ENCODE measurements around the gene UCHL1. TPM values are rescaled to one million over a fixed set of nuclear protein-coding genes. Genes with fewer than 3 reads are reported as not detected.
"Not testable (repeated sequence)": the region's sequence is repeated elsewhere in the genome, so short reads cannot be mapped to it uniquely, and the experiment has no call there.

Gene UCHL1
- total RNA-seq, 1 experiment from 2014 or later, result 0.54 TPM

- no peaks in the 10 kb centered on the region for H3K27me3 ChIP-seq (ENCODE audit: insufficient read depth, low read length)
- CTCF ChIA-PET, result no interaction called here
- H3K36me3 ChIP-seq (ENCODE audit: control insufficient read depth in 1 of 2, insufficient read depth in 2 of 2, low read length in 2 of 2), result no peaks in the 10 kb centered on the region
- no peak for DNase-seq (ENCODE audit: low read depth, low spot score)
- intact Hi-C loops (cut with micrococcal nuclease), result no loop called here
- RAD21 ChIA-PET (ENCODE audit: low non-redundant PET in 1 of 2, low total read pairs in 2 of 2, uncharacterized antibody in 2 of 2, unreplicated experiment in 2 of 2), result interaction anchor here in 1 of 2 experiments (0.7 kb wide), 1 partner anchor 12 kb away, joined by 3 read pairs; no protein-coding TSS in a partner anchor
- no peak overlapping the region for H2AFZ ChIP-seq (ENCODE audit: low read depth, low read length, poor library complexity, severe bottlenecking)
- H3K79me2 ChIP-seq (ENCODE audit: insufficient read depth, low read length), result no peaks in the 10 kb centered on the region
- H3K4me2 ChIP-seq (ENCODE audit: low read length), result no peak overlapping the region
- H3K9me2 ChIP-seq (ENCODE audit: insufficient read depth), result no peaks in the 10 kb centered on the region
- TF ChIP-seq EGR1 (IDR thresholded peaks at IDR 0.05; ENCODE audit: low read depth) (no peak), POLR2A (IDR thresholded peaks at IDR 0.05; ENCODE audit: borderline replicate concordance, extremely low read depth, insufficient read depth, insufficient read length) (no peak), ATF3 (IDR thresholded peaks at IDR 0.05) (no peak), ZFX (IDR thresholded peaks at IDR 0.05) (no peak), CEBPB (IDR thresholded peaks at IDR 0.05; ENCODE audit: low read depth) (no peak), SP1 (IDR thresholded peaks at IDR 0.05; ENCODE audit: low read depth) (no peak), REST (IDR thresholded peaks at IDR 0.05; ENCODE audit: low read depth) (no peak), ELF1 (IDR thresholded peaks at IDR 0.05; ENCODE audit: borderline replicate concordance, low read depth) (no peak), SIN3A (IDR thresholded peaks at IDR 0.05; ENCODE audit: low read depth) (no peak), EZH2 (IDR thresholded peaks at IDR 0.05) (no peak), ZNF274 (IDR thresholded peaks at IDR 0.05; ENCODE audit: low read depth, low read length) (no peak), CTCF (IDR thresholded peaks at IDR 0.05 in 2 of 3, conservative IDR thresholded peaks at IDR 0.05 in 1 of 3; ENCODE audit: borderline replicate concordance in 1 of 3, insufficient read depth in 1 of 3, low read depth in 2 of 3, low read length in 2 of 3) (no peak), POLR2AphosphoS5 (IDR thresholded peaks at IDR 0.05; ENCODE audit: low read depth, low read length) (no peak), ZBTB33 (IDR thresholded peaks at IDR 0.05; ENCODE audit: extremely low read depth, insufficient replicate concordance, low read length) (no peak)
- no TSS peak for BruUV-seq (replicated peaks)
- no peak overlapping the region for H3K9ac ChIP-seq (ENCODE audit: low read length)
- POLR2A ChIA-PET, result no interaction called here
- no peak for ATAC-seq
- no peaks in the 10 kb centered on the region for H4K20me1 ChIP-seq (ENCODE audit: insufficient read depth)
- no peak overlapping the region for H3K4me3 ChIP-seq (replicated peaks in 1 of 2; ENCODE audit: low read depth in 1 of 2, low read length in 2 of 2)
- H3K27ac ChIP-seq (ENCODE audit: low read depth, low read length), result no peak overlapping the region
- H3K9me3 ChIP-seq (ENCODE audit: control insufficient read depth in 1 of 2, insufficient read depth in 1 of 2, low read depth in 1 of 2, low read length in 2 of 2), result no peaks in the 10 kb centered on the region
- no peaks in the 10 kb centered on the region for H3K4me1 ChIP-seq (ENCODE audit: control insufficient read depth in 1 of 2, insufficient read depth in 2 of 2, low read length in 2 of 2)
Measured at GRCh38 chr4:41269682-41270081, 13.0 kb downstream of the UCHL1 start.

GRCh38 chr4:41275931-41276330 is 19.2 kb downstream of the UCHL1 start:
- H3K36me3 ChIP-seq (ENCODE audit: control insufficient read depth in 1 of 2, insufficient read depth in 2 of 2, low read length in 2 of 2); H3K27ac ChIP-seq (ENCODE audit: low read depth, low read length); POLR2A ChIA-PET; BruUV-seq (replicated peaks); H3K79me2 ChIP-seq (ENCODE audit: insufficient read depth, low read length); H3K4me1 ChIP-seq (ENCODE audit: control insufficient read depth in 1 of 2, insufficient read depth in 2 of 2, low read length in 2 of 2); H3K9ac ChIP-seq (ENCODE audit: low read length); ATAC-seq; intact Hi-C loops (cut with micrococcal nuclease); H3K4me3 ChIP-seq (replicated peaks in 1 of 2; ENCODE audit: low read depth in 1 of 2, low read length in 2 of 2); H4K20me1 ChIP-seq (ENCODE audit: insufficient read depth); H3K9me2 ChIP-seq (ENCODE audit: insufficient read depth); H2AFZ ChIP-seq (ENCODE audit: low read depth, low read length, poor library complexity, severe bottlenecking); H3K4me2 ChIP-seq (ENCODE audit: low read length); H3K9me3 ChIP-seq (ENCODE audit: control insufficient read depth in 1 of 2, insufficient read depth in 1 of 2, low read depth in 1 of 2, low read length in 2 of 2); H3K27me3 ChIP-seq (ENCODE audit: insufficient read depth, low read length); RAD21 ChIA-PET (ENCODE audit: low non-redundant PET in 1 of 2, low total read pairs in 2 of 2, uncharacterized antibody in 2 of 2, unreplicated experiment in 2 of 2); DNase-seq (ENCODE audit: low read depth, low spot score): not testable (repeated sequence)
- CTCF ChIA-PET, result interaction anchor here (0.7 kb wide), 1 partner anchor 386 kb away, joined by 3 read pairs; no protein-coding TSS in a partner anchor
